Measurements from ENCODE around the gene EHD1. TPM values are rescaled to one million over a fixed set of nuclear protein-coding genes. Genes with fewer than 3 reads are reported as not detected.

The EHD1 gene
- total and polyA plus RNA-seq, 2 donors (not counting 1 experiment from before 2014, with no cell fraction given): 71.3 to 240 TPM

DNA sequence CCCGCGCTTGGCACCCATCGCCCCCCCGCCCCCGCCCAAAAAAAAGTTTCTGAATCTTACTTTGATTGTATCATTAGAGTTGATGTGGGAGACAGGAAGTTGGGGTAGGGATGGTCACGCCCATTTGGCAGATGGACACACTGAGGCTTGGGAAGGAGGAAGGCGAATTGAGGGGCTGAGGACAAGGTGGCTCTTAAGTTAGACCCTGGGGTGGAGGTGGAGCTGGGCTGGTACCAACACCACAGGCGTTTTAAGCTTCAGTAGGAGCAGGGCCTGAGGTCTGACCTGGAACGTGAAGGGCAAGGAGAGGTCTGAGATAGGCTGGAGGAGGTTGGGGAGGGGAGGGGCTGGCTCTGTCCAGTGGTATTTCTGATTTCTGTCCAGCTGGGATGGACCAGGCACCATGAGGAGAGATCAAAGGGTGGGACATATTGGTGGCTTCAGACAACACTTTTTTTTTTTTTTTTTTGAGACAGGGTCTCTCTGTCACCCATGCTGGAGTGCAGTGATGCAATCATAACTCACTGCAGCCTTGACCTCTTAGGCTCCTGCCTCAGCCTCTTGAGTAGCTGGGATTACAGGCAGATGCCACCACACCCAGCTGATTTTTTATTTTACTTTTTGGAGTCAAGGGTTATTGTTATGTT is 33.2 kb downstream of the EHD1 start:
- Histone ChIP-seq H3K36me3 (ENCODE audit: control insufficient read depth, insufficient read depth, low read length) (peaks cover 2% of the 10 kb centered on the region), H3K27ac (ENCODE audit: insufficient read depth, low read length) (no peak overlapping the region), H3K9ac (ENCODE audit: insufficient read depth, low read length) (peak overlapping the region; percentile 7), H4K20me1 (ENCODE audit: control insufficient read depth, extremely low read depth, insufficient read depth, low read length) (no peaks in the 10 kb centered on the region), H3K9me3 (ENCODE audit: control insufficient read depth, insufficient read depth, low read depth, low read length) (no peaks in the 10 kb centered on the region), H3K27me3 (ENCODE audit: control insufficient read depth, insufficient read depth, low read length) (no peaks in the 10 kb centered on the region), H3K79me2 (ENCODE audit: control insufficient read depth, insufficient read depth, low read length) (no peaks in the 10 kb centered on the region), H3K4me2 (ENCODE audit: extremely low read depth, insufficient read depth, low read length) (no peak overlapping the region), H3K4me1 (ENCODE audit: control insufficient read depth, extremely low read depth, insufficient read depth, low read length) (peaks cover 7% of the 10 kb centered on the region), H3K4me3 (replicated peaks in 1 of 4; ENCODE audit: control extremely low read depth in 1 of 4, insufficient read depth in 1 of 4, low read depth in 3 of 4, low read length in 4 of 4) (no peak overlapping the region), H2AFZ (ENCODE audit: low read length) (no peak overlapping the region)
- TF ChIP-seq, protein P1, sequence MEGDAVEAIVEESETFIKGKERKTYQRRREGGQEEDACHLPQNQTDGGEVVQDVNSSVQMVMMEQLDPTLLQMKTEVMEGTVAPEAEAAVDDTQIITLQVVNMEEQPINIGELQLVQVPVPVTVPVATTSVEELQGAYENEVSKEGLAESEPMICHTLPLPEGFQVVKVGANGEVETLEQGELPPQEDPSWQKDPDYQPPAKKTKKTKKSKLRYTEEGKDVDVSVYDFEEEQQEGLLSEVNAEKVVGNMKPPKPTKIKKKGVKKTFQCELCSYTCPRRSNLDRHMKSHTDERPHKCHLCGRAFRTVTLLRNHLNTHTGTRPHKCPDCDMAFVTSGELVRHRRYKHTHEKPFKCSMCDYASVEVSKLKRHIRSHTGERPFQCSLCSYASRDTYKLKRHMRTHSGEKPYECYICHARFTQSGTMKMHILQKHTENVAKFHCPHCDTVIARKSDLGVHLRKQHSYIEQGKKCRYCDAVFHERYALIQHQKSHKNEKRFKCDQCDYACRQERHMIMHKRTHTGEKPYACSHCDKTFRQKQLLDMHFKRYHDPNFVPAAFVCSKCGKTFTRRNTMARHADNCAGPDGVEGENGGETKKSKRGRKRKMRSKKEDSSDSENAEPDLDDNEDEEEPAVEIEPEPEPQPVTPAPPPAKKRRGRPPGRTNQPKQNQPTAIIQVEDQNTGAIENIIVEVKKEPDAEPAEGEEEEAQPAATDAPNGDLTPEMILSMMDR (conservative IDR thresholded peaks at IDR 0.05 in 1 of 2, IDR thresholded peaks at IDR 0.05 in 1 of 2; ENCODE audit: low read depth in 1 of 2, low read length in 2 of 2): no peak
- TF ChIP-seq EZH2 (IDR thresholded peaks at IDR 0.05; ENCODE audit: low read length, missing control alignments): no peak
- no peak for DNase-seq (ENCODE audit: low read depth in 2 of 2)

DNA sequence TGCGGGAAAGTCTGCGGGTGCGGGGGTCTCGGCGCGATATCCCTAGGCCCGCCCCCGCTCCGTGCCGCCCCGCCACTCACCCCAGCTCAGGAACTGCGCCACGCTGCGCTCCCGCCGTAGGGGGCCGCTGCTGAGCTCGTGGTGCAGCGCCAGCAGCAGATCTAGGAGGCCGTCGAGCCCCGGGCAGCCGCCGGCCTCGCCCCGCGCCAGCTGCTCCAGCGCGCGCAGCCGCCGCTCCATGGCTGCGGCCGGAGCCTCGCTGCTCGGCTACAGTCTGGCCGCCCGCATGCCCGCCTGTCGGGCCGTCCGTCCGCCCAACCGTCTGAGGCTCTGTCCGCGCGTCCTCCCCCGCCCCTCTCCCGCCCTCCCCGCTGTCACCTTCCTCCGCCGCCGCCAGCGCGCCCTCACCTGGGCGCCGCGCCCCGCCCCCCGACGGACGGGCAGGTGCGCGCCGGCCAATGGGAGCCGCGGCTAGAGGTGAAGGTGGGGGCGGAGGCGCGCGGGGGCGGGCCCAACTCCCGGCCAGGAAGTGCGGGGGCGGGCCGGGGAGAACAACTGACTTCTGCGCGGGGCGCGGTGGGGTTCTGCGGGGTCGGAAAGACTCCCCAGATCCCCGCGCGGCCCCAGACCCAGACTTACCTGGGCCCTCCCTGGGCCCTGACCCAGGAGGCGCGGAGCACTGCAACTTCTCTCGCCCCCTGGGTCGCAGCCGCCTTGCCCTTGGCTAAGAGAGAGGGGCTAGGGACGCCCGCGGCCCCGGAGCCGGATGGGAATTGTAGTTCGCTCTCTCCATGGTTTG is 33.9 kb downstream of the EHD1 start, which contains the start of gene CDC42BPG:
Gene CDC42BPG, minus strand, starts transcription at position 324 of the 799 bp plus-strand sequence. Its CDS starts 84 bp downstream, at position 240.
- peak within 1 kb of the TSS in 1 of 4 experiments; percentile 34 for H3K4me3 ChIP-seq (replicated peaks in 1 of 4; ENCODE audit: control extremely low read depth in 1 of 4, insufficient read depth in 1 of 4, low read depth in 3 of 4, low read length in 4 of 4)
- H3K9ac ChIP-seq (ENCODE audit: insufficient read depth, low read length): peak within 1 kb of the TSS; percentile 7
- no peak for TF ChIP-seq EZH2 (IDR thresholded peaks at IDR 0.05; ENCODE audit: low read length, missing control alignments)
- TF ChIP-seq, protein P1 (conservative IDR thresholded peaks at IDR 0.05 in 1 of 2, IDR thresholded peaks at IDR 0.05 in 1 of 2; ENCODE audit: low read depth in 1 of 2, low read length in 2 of 2): peak; percentile 46 to 50
- DNase-seq (ENCODE audit: low read depth in 2 of 2): peak; percentile 53 to 58
- H3K36me3 ChIP-seq (ENCODE audit: control insufficient read depth, insufficient read depth, low read length): no peaks in the 10 kb centered on the region
- no peak within 1 kb of the TSS for H3K27ac ChIP-seq (ENCODE audit: insufficient read depth, low read length)
- no peak within 1 kb of the TSS for H2AFZ ChIP-seq (ENCODE audit: low read length)
- H3K9me3 ChIP-seq (ENCODE audit: control insufficient read depth, insufficient read depth, low read depth, low read length): no peaks in the 10 kb centered on the region
- H3K4me2 ChIP-seq (ENCODE audit: extremely low read depth, insufficient read depth, low read length): peak within 1 kb of the TSS; percentile 5
- no peaks in the 10 kb centered on the region for H3K27me3 ChIP-seq (ENCODE audit: control insufficient read depth, insufficient read depth, low read length)
- no peaks in the 10 kb centered on the region for H3K79me2 ChIP-seq (ENCODE audit: control insufficient read depth, insufficient read depth, low read length)
- H3K4me1 ChIP-seq (ENCODE audit: control insufficient read depth, extremely low read depth, insufficient read depth, low read length): peaks cover 7% of the 10 kb centered on the region
- no peaks in the 10 kb centered on the region for H4K20me1 ChIP-seq (ENCODE audit: control insufficient read depth, extremely low read depth, insufficient read depth, low read length)

DNA sequence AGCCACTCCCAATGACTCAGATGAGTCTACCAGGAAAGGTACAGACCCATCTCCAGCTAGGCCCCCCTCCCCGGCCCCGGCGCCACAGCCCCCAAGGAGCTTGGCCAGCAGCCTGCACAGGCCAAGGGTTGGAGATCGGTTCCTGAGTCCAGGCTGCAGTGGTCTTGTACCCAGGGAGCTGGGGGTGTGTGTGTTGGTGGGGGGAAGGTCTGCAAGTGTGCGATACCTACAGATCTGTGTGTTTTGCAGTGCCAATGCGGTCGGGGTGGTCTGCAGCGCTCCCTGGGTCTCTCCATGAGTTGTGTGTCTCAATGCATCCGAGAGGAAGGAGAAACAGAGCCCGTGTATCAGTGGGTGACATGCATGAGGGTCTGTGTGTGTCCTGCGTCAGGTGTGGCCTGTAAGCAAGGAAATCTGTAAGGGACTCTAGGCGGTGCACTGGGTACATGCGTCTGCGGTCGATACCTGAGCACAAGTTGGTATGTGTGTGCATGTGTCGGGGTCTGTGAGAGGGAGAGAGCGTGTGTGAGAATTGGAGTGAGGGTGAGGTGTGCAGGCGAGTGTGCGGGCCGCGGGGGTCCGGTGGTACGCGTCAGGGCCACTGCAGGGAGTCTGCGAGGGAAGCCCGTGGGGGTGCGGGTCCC is 34.6 kb downstream of the EHD1 start:
- no peak overlapping the region for H2AFZ ChIP-seq (ENCODE audit: low read length)
- H3K9me3 ChIP-seq (ENCODE audit: control insufficient read depth, insufficient read depth, low read depth, low read length): no peaks in the 10 kb centered on the region
- no peaks in the 10 kb centered on the region for H4K20me1 ChIP-seq (ENCODE audit: control insufficient read depth, extremely low read depth, insufficient read depth, low read length)
- no peaks in the 10 kb centered on the region for H3K79me2 ChIP-seq (ENCODE audit: control insufficient read depth, insufficient read depth, low read length)
- DNase-seq (ENCODE audit: low read depth in 2 of 2): no peak
- H3K27ac ChIP-seq (ENCODE audit: insufficient read depth, low read length): no peak overlapping the region
- H3K4me2 ChIP-seq (ENCODE audit: extremely low read depth, insufficient read depth, low read length): no peak overlapping the region
- H3K4me1 ChIP-seq (ENCODE audit: control insufficient read depth, extremely low read depth, insufficient read depth, low read length): peaks cover 7% of the 10 kb centered on the region
- no peaks in the 10 kb centered on the region for H3K36me3 ChIP-seq (ENCODE audit: control insufficient read depth, insufficient read depth, low read length)
- no peak for TF ChIP-seq EZH2 (IDR thresholded peaks at IDR 0.05; ENCODE audit: low read length, missing control alignments)
- TF ChIP-seq, protein P1 (conservative IDR thresholded peaks at IDR 0.05 in 1 of 2, IDR thresholded peaks at IDR 0.05 in 1 of 2; ENCODE audit: low read depth in 1 of 2, low read length in 2 of 2): no peak
- H3K27me3 ChIP-seq (ENCODE audit: control insufficient read depth, insufficient read depth, low read length): no peaks in the 10 kb centered on the region
- H3K9ac ChIP-seq (ENCODE audit: insufficient read depth, low read length): no peak overlapping the region
- H3K4me3 ChIP-seq (replicated peaks in 1 of 4; ENCODE audit: control extremely low read depth in 1 of 4, insufficient read depth in 1 of 4, low read depth in 3 of 4, low read length in 4 of 4): no peak overlapping the region

Measured in fibroblast of lung (primary cell).